HepG2 (cell line): ENCODE data around the gene GPS2. TPM values are rescaled to one million over a fixed set of nuclear protein-coding genes. Genes with fewer than 3 reads are reported as not detected.
A peak's percentile ranks its signal among the peaks of the same experiment; 100 is the strongest.

ENCODE experiments used
- ARNT ChIP-seq: fragments of 450-650 bp; IDR thresholded peaks from 2 replicates; pipeline ENCODE4 v1.6.1; 2017
- DNMT1 ChIP-seq: sonication (generic); formaldehyde crosslinking; IDR thresholded peaks from 2 replicates; pipeline ENCODE4 v1.5.1; 2020; ENCODE audit warnings: mild to moderate bottlenecking, missing genetic modification reagents
- DRAP1 ChIP-seq: IDR thresholded peaks from 2 replicates; pipeline ENCODE4 v1.6.1; 2016; ENCODE audit warnings: missing genetic modification reagents, missing compliant biosample characterization
- E2F1 ChIP-seq: sonication (generic); formaldehyde crosslinking; IDR thresholded peaks from 2 replicates; pipeline ENCODE4 v1.5.0; 2020; ENCODE audit warnings: missing genetic modification reagents
- HOMEZ ChIP-seq: IDR thresholded peaks from 2 replicates; pipeline ENCODE4 v1.6.1; 2016; ENCODE audit warnings: low read depth
- LBX2 ChIP-seq: sonication (generic); formaldehyde crosslinking; IDR thresholded peaks from 2 replicates; pipeline ENCODE4 v1.5.0; 2020; ENCODE audit warnings: missing genetic modification reagents, mild to moderate bottlenecking, borderline replicate concordance
- NCOA1 ChIP-seq: sonication (generic); formaldehyde crosslinking; IDR thresholded peaks from 2 replicates; pipeline ENCODE4 v1.9.0; 2021; ENCODE audit warnings: missing genetic modification reagents
- NFKB2 ChIP-seq: sonication (generic); formaldehyde crosslinking; IDR thresholded peaks from 2 replicates; pipeline ENCODE4 v1.4.0; 2020; ENCODE audit warnings: missing genetic modification reagents, borderline replicate concordance
- NRL ChIP-seq: sonication (generic); formaldehyde crosslinking; IDR thresholded peaks from 2 replicates; pipeline ENCODE4 v1.5.0; 2020; ENCODE audit warnings: missing genetic modification reagents, mild to moderate bottlenecking, moderate library complexity, borderline replicate concordance
- SP1 ChIP-seq, 2 experiments: fragments of 450-650 bp in 1 of 2; sonication (generic) in 1 of 2; formaldehyde crosslinking in 1 of 2; IDR thresholded peaks; 2 replicates each; pipeline versions ENCODE4 v1.4.0 to v1.6.1; 2016 to 2020; ENCODE audit warnings: missing genetic modification reagents in 1 of 2
- STAT6 ChIP-seq: sonication (generic); formaldehyde crosslinking; IDR thresholded peaks from 2 replicates; pipeline ENCODE4 v1.4.0; 2020; ENCODE audit warnings: missing genetic modification reagents, mild to moderate bottlenecking, borderline replicate concordance
- TBL1XR1 ChIP-seq: fragments of 150-350 bp; IDR thresholded peaks from 2 replicates; pipeline ENCODE4 v1.6.1; 2014; ENCODE audit warnings: borderline replicate concordance, low read length; ENCODE audit not compliant: partially characterized antibody
- TCF12 ChIP-seq, 2 experiments: fragments of 450-650 bp in 1 of 2; sonication (generic) in 1 of 2; formaldehyde crosslinking in 1 of 2; IDR thresholded peaks; 2 replicates each; pipeline versions ENCODE4 v1.6.1 to v1.8.0; 2017 to 2022; ENCODE audit warnings: antibody characterized with exemption in 1 of 2, mild to moderate bottlenecking in 1 of 2, missing genetic modification reagents in 1 of 2, moderate library complexity in 1 of 2
- THRA ChIP-seq: sonication (generic); formaldehyde crosslinking; IDR thresholded peaks from 2 replicates; pipeline ENCODE4 v1.4.0; 2020; ENCODE audit warnings: missing genetic modification reagents, borderline replicate concordance
- ZNF34 ChIP-seq: sonication (generic); formaldehyde crosslinking; IDR thresholded peaks from 2 replicates; pipeline ENCODE4 v1.4.0; 2020; ENCODE audit warnings: mild to moderate bottlenecking, missing genetic modification reagents, borderline replicate concordance
- ZNF569 ChIP-seq: sonication (generic); formaldehyde crosslinking; IDR thresholded peaks from 2 replicates; pipeline ENCODE4 v1.5.0; 2020; ENCODE audit warnings: mild to moderate bottlenecking, missing genetic modification reagents, moderate library complexity, borderline replicate concordance
- ZNF747 ChIP-seq: sonication (generic); formaldehyde crosslinking; IDR thresholded peaks from 2 replicates; pipeline ENCODE4 v1.8.1; 2023; ENCODE audit warnings: missing genetic modification reagents, mild to moderate bottlenecking, borderline replicate concordance
- ZNF75D ChIP-seq: sonication (generic); formaldehyde crosslinking; IDR thresholded peaks from 2 replicates; pipeline ENCODE4 v1.8.1; 2023; ENCODE audit warnings: missing genetic modification reagents, mild to moderate bottlenecking, borderline replicate concordance
- polyA plus RNA-seq, 8 experiments: library from polyadenylated mRNA; depleted of rRNA in 3 of 8; stranded (reverse) in 7 of 8; unstranded in 1 of 8; fragments of >200 nt; fragmentation: Illumina TruSeq in 4 of 8; extraction: Trizol in 4 of 8; gene quantifications; 2 replicates each; pipeline versions ENCODE4 v1.2.1 to v1.2.3, GENCODE V29; 2011 to 2016; ENCODE audit warnings: low read depth in 4 of 8, missing spikeins in 1 of 8, mixed read lengths in 1 of 8; ENCODE audit not compliant: insufficient read depth in 1 of 8
- total RNA-seq, 5 experiments: library from RNA; depleted of rRNA; stranded (reverse); fragments of >200 nt; fragmentation: Illumina TruSeq; extraction: Trizol; gene quantifications; 2 replicates each; pipeline ENCODE4 v1.2.3, GENCODE V29; 2016; ENCODE audit warnings: low read depth in 1 of 5

Gene GPS2
- total and polyA plus RNA-seq, 2 of the 13 experiments (the other 11 are each of a cell fraction or from before 2014, with no cell fraction given), result 58.0 to 59.4 TPM

GRCh38 chr17:7281074-7281952, 33.8 kb downstream of the GPS2 start, which contains the start of gene SLC2A4 (continued):
- TF ChIP-seq LBX2 (peak; percentile 11; the same call in 1 of the 2 replicates), DRAP1 (CRISPR knock-in tag) (peak; percentile 56), NCOA1 (CRISPR knock-in tag) (no peak), SP1 (IDR thresholded peaks at IDR 0.05) (0 out of 2 replicates have a peak, but pooled peaks have one; percentile 32), SP1 (CRISPR knock-in tag; IDR thresholded peaks at IDR 0.05) (peak; percentile 93), E2F1 (CRISPR knock-in tag) (peak; percentile 71), ZNF569 (CRISPR knock-in tag) (no peak), ARNT (no peak), TCF12 (IDR thresholded peaks at IDR 0.05) (no peak), TCF12 (CRISPR knock-in tag; IDR thresholded peaks at IDR 0.05) (no peak), THRA (no peak), STAT6 (no peak; the same call in 1 of the 2 replicates), NFKB2 (CRISPR knock-in tag) (no peak), ZNF34 (peak; percentile 9; the same call in 1 of the 2 replicates), ZNF75D (CRISPR knock-in tag) (no peak), HOMEZ (CRISPR knock-in tag) (no peak), ZNF747 (CRISPR knock-in tag) (no peak), NRL (no peak), DNMT1 (no peak), TBL1XR1 (no peak)
